Left kidney (tissue), 2 donors: ENCODE data around the gene ASB13. TPM values are rescaled to one million over a fixed set of nuclear protein-coding genes. Genes with fewer than 3 reads are reported as not detected.
"Not testable (repeated sequence)": the region's sequence is repeated elsewhere in the genome, so short reads cannot be mapped to it uniquely, and the experiment has no call there.

Experiments used
- DNase-seq: peaks from one replicate; pipeline ENCODE4 v3.0.0-alpha.2; 2013
- polyA plus RNA-seq: library from polyadenylated mRNA; unstranded; fragments of 120-200 nt; gene quantifications from one replicate; pipeline ENCODE4 v1.2.1, GENCODE V29; 2013; ENCODE audit not compliant: insufficient read length

Gene ASB13
- polyA plus RNA-seq, 1 donor: 23.1 TPM

- no peak for DNase-seq
These were observed 40.2 kb downstream of the ASB13 start for GRCh38 chr10:5625992-5626777.

- no peak for DNase-seq
These were observed 41.7 kb downstream of the ASB13 start for GRCh38 chr10:5624701-5625100.

DNA sequence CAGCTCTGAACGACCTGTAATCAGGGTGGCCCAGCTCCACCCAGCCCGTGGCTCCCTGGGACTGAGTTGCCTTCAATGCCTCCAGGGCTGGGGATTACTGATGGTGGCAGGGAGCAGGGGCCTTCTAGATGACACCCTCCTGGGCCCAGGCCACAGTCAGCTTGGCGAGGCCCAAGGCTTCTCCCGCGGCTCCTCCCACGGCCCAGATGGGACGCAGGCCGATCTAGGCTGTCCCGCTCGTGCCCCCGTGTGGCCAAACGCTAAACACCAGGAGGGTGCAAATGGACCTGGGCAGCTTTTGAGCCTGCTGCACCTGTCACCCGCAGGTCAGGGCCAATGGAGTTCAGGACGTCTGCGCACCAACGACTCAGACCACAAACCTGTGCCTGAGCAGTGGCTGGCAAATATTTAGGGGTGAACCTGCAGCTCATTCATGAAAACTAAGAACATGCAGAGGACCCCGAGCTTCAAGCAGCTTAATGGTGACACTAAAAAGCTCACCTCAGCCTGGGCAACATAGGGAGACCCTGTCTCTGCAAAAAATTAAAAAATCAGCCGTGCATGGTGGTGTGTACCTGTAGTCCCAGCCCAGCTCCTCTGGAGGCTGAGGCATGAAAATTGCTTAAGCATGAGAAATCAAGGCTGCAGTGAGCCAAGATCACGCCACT, 43.2 kb downstream of the ASB13 start:
- DNase-seq: peak; percentile 76

DNA sequence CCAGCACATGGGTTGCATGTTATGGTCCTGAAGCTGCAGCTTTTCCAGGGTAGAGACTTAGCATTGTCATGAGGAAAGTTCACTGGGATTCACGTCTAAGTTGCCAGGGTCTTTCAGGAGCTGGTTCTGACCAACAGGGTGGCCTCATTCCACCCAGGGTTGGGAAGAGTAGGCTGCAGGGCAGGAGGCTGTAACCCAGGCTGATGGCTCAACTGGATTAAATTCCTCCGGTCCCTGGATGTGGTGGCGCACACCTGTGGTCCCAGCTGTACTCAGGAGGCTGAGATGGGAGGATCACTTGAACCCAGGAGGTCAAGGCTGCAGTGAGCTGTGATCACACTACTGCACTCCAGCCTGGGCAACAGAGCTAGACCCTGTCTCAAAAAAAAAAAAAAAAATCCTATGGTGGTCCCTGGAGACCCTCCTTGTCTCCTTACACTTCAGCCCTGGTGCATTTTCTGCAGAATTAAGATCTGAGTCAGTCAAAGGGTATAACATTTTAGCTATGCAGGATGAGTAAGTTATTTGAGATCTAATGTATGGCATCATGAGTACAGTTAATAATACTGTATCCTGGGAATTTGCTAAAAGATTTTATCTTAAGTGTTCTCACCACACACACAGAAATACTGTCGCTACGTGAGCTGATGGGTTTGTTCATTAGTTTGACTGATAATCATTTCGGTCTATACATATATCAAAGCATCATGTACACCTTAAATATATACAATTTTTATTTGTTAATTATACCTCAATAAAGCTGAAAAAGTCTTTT, 44.0 kb downstream of the ASB13 start:
- DNase-seq: no peak

DNA sequence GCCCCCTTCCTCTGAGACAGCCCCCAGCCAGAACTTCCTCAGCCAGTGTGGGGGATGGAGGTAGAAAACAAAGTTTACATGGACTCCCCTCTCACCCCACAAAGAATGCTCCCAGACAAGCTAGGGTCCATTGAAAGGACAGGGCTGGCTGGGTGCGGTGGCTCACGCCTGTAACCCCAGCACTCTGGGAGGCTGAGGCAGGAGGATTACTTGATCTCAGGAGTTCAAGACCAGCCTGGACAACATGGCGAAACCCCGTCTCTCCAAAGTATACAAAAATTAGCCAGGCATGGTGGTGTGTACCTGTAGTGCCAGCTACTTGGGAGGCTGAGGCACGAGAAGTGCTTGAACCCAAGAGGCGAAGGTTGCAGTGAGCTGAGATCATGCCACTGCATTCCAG, 45.0 kb downstream of the ASB13 start:
- not testable (repeated sequence) for DNase-seq

DNA sequence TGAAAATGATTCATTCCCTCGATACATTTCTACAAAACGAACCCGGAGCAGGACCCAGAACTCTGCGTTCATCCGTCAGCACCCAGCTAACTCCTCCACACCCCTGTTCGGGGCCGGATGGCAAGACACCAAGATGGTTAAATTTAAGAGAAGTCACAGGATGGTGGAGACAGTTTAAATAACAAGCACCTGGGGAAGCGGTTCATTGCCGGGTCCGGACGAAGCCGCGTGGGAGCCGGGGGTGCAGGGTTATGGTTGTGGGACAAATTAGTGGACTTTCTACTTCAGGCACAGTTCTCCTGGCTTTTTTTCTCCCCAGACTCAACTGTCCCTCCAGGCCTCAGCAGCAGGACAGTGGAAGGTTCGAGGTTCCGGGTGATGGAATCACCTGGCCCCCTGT, 45.4 kb downstream of the ASB13 start:
- no peak for DNase-seq

GRCh38 chr10:5620223-5620721, 46.1 kb downstream of the ASB13 start:
- DNase-seq: no peak

GRCh38 chr10:5619362-5620211, 46.8 kb downstream of the ASB13 start:
- DNase-seq: no peak

DNA sequence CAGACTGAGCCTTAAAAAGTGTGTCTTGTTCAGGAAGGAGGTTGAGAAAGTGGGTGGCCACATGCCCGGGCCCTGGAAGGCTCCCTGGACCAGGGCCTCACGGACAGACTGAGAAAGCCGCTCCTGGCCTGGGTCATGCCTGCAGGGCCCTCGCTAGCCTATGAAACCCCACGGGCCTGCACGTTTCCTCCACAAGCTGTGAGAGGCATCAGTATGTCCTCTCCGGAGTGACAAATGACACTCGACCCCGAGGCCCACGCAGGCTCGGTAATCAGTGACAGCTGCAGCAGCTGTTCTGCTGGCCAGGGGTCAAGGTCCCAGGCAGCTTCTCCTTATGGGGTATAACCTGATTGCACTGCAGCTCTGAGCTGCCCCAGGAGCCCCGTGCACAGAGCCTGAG, 47.6 kb downstream of the ASB13 start:
- no peak for DNase-seq

DNA sequence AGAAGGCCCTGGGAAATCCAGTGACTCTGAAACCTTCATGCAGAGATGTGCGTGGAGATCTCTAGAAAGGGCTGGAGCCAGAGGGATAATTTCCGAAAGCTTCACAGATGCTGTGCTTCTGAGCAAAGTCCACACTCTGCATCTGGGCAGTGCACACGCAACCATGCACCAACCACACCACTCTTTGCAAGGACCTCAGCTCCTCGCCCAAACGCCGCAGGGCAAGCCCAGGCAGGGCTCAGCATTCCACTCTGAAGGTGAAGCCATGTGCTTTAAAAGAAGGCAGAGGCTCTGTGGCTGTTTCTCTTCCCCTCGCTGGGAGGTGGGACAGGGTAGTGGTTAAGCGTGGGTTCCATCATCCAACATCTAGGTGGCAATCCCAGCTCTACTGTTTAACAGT, 48.4 kb downstream of the ASB13 start:
- DNase-seq: no peak

DNA sequence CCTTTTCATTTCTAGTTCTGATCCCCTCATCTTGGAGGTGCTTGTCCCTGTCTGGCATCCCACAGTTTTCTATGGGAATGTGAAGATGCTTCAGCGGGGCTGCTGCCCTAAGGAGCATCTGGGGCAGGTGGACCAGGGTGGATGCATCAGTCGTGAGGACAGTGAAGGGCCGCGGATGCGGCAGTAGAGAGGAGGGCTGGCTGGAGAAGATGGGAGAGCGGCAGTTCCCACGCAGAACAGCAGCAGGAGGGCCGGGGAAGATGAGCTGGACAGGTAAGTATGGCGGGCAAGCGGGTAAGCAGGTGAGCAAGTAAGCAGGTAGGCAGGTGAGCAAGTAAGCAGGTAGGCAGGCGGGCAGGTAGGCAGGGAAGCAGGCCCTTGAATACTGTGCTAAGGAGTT, 48.9 kb downstream of the ASB13 start:
- DNase-seq: no peak

DNA sequence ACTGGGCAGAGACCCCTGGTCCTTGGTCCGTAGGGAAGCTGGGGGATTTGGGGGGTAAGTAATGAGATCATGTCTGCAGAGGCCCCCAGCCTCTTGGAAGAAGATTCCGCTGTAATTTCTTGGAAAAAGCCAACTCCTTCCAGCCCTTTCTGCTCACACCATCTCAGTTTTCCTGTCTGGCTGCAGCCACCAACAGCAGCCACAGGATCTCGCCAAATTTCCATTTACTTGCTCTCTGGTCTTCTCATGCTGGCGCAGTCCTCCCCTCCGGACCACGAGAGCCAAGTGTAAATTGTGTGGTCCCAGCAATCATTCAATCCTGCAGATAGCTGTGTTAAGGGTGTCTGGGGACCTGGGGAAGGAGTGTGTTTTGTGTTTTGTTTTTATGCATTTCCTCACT, 49.6 kb downstream of the ASB13 start:
- no peak for DNase-seq

DNA sequence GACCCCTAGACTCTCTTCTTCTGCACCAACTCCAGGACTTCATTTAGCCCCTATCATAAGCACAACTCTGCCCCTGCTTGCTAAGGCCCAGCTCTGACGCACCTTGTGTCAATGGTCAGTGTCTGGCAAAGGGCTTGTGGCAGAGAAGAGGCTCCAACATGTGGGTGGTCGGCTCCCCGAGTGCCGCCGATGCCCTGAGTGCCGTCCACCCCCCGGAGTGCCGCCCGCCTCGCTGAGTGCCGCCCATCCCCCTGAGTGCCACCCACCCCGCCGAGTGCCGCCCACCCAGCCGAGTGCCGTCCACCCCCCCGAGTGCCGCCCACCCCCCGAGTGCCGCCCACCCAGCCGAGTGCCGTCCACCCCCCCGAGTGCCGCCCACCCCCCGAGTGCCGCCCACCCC, 50.3 kb downstream of the ASB13 start:
- DNase-seq: no peak

DNA sequence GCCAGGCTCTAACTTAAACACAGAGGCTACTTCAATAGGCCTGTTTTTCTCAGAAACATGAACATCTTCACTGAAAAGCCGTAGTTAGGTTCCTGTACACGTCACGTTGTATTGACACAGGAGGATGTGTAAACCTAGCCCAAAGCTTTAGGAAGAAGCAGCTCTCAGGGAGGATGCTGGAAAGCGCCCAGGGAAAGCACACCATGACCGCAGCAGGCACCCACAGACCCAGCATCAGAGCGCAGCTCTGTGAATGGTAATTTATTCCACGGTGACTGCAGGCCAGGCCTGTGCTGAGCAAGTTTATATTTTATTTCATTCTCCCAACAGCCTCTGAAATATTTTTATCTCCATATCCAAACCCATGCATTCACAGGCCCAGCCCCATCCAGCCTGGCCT, 51.1 kb downstream of the ASB13 start:
- DNase-seq: no peak

GRCh38 chr10:5614155-5614721, 52.2 kb downstream of the ASB13 start:
- DNase-seq: no peak

GRCh38 chr10:5613481-5614154, 52.8 kb downstream of the ASB13 start:
- DNase-seq: no peak

GRCh38 chr10:5611899-5612680, 54.3 kb downstream of the ASB13 start:
- no peak for DNase-seq

- no peak for DNase-seq
These were observed 56.3 kb downstream of the ASB13 start for GRCh38 chr10:5609952-5610616.

DNA sequence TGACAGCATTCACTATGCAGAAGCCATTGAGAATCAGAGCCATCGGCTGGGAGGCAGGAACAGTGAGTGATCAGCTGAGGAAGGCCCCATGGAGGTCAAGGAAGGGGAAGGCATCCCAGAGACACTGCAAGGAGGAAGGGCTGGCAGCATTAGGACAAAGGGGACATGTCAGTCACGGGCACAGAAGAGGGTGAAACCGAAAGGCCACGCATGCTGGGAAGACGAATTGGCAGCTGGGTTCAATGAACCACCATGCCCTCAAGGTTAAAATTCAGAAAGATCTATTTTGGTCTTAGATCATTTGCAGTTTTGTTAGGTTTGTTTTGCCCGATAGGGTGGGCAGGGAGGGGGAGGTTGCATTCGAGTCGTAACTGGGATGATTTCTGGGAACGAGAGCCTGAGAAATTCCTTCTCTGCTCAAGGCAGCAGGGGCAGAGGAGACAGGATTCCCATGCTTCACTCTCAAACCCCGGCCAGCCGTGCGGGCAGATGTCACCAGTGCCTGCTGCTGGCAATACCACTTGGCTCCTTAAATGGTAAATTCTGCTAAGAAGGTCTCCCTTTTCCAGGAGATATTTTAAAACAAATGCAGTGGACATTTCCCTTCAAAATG, 57.7 kb downstream of the ASB13 start:
- no peak for DNase-seq
